H1 (cell line): ENCODE data around the gene FOXD3. TPM values are rescaled to one million over a fixed set of nuclear protein-coding genes. Genes with fewer than 3 reads are reported as not detected.

Experiments
- EZH2 ChIP-seq: fragments of 200-600 bp; sonication (generic); IDR thresholded peaks from 2 replicates; pipeline ENCODE4 v1.7.1; 2012; ENCODE audit warnings: low read depth, mild to moderate bottlenecking, moderate library complexity, low read length, inconsistent platforms; ENCODE audit not compliant: severe bottlenecking
- KDM4A ChIP-seq: IDR thresholded peaks from one replicate; pipeline ENCODE4 v1.7.1; 2012; ENCODE audit warnings: low read depth, mild to moderate bottlenecking, moderate library complexity, low read length, inconsistent platforms; ENCODE audit not compliant: severe bottlenecking
- SP4 ChIP-seq: IDR thresholded peaks from 2 replicates; pipeline ENCODE4 v1.6.1; 2012; ENCODE audit warnings: low read length, inconsistent platforms
- polyA plus RNA-seq, 7 experiments: library from polyadenylated mRNA; depleted of rRNA in 3 of 7; stranded (reverse) in 5 of 7; unstranded in 2 of 7; fragments of >200 nt in 5 of 7; fragments of 200-250 nt in 2 of 7; gene quantifications; 1 replicate in 5 of 7; 2 replicates in 1 of 7; 4 replicates in 1 of 7; pipeline versions ENCODE4 v1.2.1 to v1.2.3, GENCODE V29; 2011 to 2013; ENCODE audit warnings: missing spikeins in 2 of 7, mixed read lengths in 2 of 7
- total RNA-seq: library from RNA; stranded (reverse); fragmentation: NEBNext Ultra II Directional; extraction: Animal tissue kit (Norgen Biotek cat#: 25700); gene quantifications from 2 replicates; pipeline ENCODE4 v1.2.1, GENCODE V29; 2021
- TF ChIP-seq, protein P1 (sequence below): IDR thresholded peaks from 2 replicates; pipeline ENCODE4 v1.6.1; 2012; ENCODE audit warnings: inconsistent platforms

The FOXD3 gene
- total and polyA plus RNA-seq, 2 of the 8 experiments (the other 6 are each of a cell fraction or from before 2014, with no cell fraction given): 8.7 to 33.7 TPM

DNA sequence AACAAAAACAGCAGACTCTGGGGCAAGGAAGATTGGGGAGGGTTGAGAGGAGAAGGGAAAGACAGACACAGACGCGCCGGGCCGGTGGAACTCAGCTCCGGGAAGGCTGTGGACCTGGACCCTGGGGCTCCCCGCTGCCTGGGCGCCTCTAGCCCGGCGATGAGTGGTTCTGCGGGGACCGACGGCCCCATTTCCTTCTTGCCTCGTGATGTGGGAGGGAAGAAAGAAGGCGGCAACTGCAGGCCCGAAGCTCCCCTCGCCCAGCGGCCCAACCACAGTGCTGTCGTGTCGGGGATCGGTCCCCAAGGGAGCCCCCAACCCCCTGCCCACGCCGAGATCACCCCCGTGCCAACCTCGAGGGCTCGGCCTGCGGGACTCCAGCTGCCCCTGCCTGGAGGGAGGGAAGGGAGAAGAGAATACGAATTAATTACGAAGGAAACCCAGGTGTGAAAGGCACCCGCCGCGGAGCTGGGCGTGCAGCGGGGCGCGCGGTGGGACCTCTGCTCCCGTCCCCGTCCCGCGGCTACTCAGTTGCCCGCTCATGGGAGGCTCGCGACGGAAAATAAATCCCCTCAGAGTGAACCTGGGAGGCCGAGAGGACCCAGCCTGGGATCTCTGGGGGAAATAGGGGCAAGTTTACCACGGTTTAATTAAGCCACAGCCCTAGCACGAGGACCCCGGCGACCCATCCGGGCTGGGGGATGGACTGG is 7.4 kb downstream of the FOXD3 start (continued):
- TF ChIP-seq KDM4A: peak; percentile 92
- peak; percentile 72 for TF ChIP-seq EZH2
- TF ChIP-seq, protein P1, sequence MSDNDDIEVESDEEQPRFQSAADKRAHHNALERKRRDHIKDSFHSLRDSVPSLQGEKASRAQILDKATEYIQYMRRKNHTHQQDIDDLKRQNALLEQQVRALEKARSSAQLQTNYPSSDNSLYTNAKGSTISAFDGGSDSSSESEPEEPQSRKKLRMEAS: peak; percentile 85
- no peak for TF ChIP-seq SP4
- TF ChIP-seq, all 59 proteins: peak for 7
